GM23338 (cell line): Measurements from ENCODE around the gene KRTAP9-2.

ENCODE experiments used
- CTCF ChIP-seq, 2 experiments: fragments of 200-600 bp in 1 of 2; sonication (generic) in 1 of 2; conservative IDR thresholded peaks; 2 replicates each; pipeline versions ENCODE4 v1.5.1 to v1.6.1; 2016 to 2017; ENCODE audit warnings: antibody characterized with exemption in 2 of 2, low read depth in 2 of 2, mild to moderate bottlenecking in 2 of 2, moderate library complexity in 1 of 2
- ETS1 ChIP-seq: IDR thresholded peaks from 2 replicates; pipeline ENCODE4 v1.6.1; 2016; ENCODE audit warnings: antibody characterized with exemption
- EZH2 ChIP-seq: fragments of 200-600 bp; sonication (generic); IDR thresholded peaks from one replicate; pipeline ENCODE4 v1.8.0; 2017; ENCODE audit warnings: antibody characterized with exemption, mild to moderate bottlenecking, low read depth; ENCODE audit not compliant: unreplicated experiment
- EZH2phosphoT487 ChIP-seq: fragments of 200-600 bp; sonication (generic); IDR thresholded peaks from one replicate; pipeline ENCODE4 v1.8.1; 2018; ENCODE audit warnings: antibody characterized with exemption; ENCODE audit not compliant: unreplicated experiment
- POLR2AphosphoS5 ChIP-seq: IDR thresholded peaks from 2 replicates; pipeline ENCODE4 v1.6.1; 2016; ENCODE audit warnings: antibody characterized with exemption, low read depth
- REST ChIP-seq: IDR thresholded peaks from one replicate; pipeline ENCODE4 v1.6.1; 2018; ENCODE audit warnings: antibody characterized with exemption; ENCODE audit not compliant: unreplicated experiment
- ZNF114 ChIP-seq: fragments of 250-450 bp; sonication (Bioruptor Pico); IDR thresholded peaks from 2 replicates; pipeline ENCODE4 v1.5.0; 2020; ENCODE audit warnings: mild to moderate bottlenecking, moderate library complexity
- ZNF331 ChIP-seq: fragments of 250-450 bp; sonication (Bioruptor Pico); IDR thresholded peaks from 2 replicates; pipeline ENCODE4 v1.5.0; 2020; ENCODE audit warnings: low read depth, mild to moderate bottlenecking, moderate library complexity

GRCh38 chr17:41264599-41264998 lies 38.2 kb downstream of the KRTAP9-2 start:
- TF ChIP-seq REST (no peak), CTCF (conservative IDR thresholded peaks at IDR 0.05; ENCODE audit: low read depth in 2 of 2) (no peak), EZH2 (no peak), POLR2AphosphoS5 (no peak), EZH2phosphoT487 (no peak), ZNF114 (CRISPR knock-in tag) (no peak), ZNF331 (CRISPR knock-in tag) (no peak), ETS1 (no peak)
